ENCODE results near the gene UBA1. TPM values are rescaled to one million over a fixed set of nuclear protein-coding genes. Genes with fewer than 3 reads are reported as not detected.

Gene UBA1
- total RNA-seq, 1 donor from 2014 or later: 126 TPM

- DNase-seq: no peak
Measured at GRCh38 chrX:47214435-47215077, 20.9 kb downstream of the UBA1 start.

- DNase-seq: no peak
Measured at GRCh38 chrX:47215291-47215900, 21.8 kb downstream of the UBA1 start.

- no peak for DNase-seq
Measured at GRCh38 chrX:47216393-47216925, 22.8 kb downstream of the UBA1 start.

DNA sequence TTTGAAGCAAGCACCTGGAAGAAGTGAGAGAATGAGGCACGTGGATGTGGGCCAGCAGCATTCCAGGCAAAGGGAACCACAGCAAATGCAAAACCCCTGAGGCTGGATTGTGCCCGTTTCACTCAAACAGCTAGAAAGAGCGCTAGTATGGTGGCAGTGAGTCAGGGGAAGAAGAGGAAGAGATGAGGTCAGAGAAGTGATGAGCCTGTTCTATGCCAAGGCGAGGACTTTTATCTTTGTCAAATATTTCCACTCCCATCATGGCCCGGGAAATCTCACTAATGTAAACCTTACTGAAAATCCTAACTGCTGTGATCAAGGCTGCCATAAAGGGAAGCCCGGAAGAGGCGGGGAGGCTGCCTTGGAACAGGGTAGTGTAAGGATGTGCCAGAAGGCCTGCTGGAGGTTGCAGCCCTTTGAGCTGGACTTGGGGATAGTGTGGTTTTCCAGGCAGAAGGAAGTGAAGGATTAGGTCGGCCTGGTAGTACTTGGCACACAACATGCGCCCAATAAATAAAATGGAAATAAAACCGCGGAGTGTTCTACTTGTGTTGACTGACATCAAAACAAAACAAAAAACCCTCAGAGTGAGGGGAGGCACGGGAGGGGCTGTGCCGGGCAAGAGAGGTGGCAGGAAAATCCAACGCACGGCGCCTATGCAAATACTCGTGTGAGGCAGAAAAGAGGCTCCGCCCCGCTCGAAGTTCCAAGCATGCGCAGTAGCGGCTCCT is 23.7 kb downstream of the UBA1 start:
- peak; percentile 52 for DNase-seq

DNA sequence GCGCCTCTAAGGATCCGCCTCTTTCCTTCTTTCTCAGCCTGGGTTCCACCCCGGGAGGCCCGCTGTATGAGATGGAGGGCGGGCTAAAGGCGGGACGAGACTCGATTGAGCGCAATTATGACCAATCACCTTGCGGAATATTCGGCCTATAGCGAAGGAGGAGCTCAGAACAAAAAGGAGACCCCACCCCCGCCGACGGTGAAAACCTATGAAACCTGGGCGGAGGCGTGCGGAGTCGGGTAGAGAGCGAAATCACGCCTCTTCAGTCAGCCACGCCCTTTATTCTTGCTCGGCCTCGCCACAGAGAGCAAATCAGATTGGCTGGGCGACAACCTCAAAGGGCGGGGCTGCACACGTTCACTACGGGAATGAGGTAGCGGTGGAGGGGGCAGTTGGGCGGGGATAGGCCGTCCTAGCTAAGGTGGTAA is 24.2 kb downstream of the UBA1 start:
- DNase-seq: peak; percentile 97

- DNase-seq: peak; percentile 79
Measured at GRCh38 chrX:47218280-47218919, 24.8 kb downstream of the UBA1 start, which contains the start of gene CDK16. TSS of gene CDK16 (plus strand) at chrX:47218681. CDS start at chrX:47223558, 4,877 bp downstream.

DNA sequence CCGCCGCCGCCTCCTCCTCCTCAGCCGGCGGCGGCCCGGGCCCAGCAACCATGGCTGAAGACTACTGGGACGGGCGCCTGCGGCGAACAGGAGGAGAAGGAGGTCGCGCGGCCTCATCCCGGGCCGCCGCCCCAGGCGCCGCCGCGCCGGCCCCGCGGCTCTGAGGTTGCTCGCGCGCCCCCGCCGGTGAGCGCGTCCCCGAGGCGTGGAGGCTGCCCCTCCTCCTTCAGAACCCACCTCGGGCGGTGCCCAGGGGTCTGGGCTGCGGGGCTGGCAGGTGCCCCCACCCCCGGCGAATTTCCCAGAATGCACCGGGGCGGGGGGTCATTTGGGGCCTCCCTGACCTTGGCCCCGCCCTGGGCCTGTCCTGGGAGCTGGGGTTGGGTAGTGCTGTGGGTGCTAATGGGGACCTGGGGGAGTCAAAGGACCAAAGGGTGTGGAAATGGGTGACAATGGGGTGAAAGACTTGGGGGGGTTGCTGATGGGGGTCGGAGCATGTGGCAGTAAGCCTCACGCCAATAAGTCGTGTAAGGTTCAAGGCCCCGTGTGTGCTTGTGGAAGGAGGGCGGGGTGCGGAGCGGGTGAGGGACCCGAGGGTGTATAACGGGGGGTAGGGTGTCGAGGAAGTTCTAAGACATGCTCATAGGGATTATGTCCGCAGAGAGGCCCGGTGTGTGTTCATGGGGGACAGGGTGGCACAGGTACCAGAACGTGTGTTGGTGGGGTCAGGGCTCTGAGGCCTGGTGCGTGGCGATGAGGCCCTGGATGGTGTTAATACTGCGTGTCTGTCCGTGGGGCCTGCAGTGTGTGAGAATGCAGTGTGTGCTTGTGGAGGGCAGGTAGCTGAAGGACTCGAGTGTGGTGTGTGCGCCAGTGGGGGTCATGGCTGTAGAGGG is 25.5 kb downstream of the UBA1 start:
- DNase-seq: peak; percentile 36

- peak; percentile 13 for DNase-seq
Measured at GRCh38 chrX:47221756-47222155, 28.1 kb downstream of the UBA1 start.

DNA sequence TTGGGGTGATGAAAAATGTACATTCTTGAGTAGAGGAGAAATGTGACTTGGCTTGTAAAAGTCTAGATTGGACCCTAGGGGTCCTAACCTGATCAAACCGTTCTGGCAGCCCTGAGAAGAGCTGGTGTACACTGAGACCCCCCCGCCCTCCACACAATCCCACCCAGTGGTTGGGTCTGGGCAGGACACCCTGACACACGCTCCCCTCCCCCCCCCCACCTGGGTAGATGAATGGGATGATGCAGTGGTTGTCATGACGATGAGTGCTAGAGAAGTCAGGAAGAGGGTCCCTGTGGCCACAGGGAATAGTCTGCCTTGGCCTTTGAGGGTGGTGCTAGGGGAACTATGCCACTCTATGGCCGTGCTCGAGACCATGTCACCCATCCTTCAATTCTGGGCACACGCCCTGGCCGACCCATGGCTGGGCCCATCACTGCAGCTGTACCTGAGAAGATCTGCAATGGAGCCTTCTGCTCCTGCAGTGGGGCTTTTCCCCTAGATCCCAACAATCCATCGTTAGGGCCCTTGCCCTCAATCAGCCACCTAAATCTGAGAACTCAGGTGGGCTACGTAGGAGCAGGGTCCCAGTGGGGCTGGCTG is 29.2 kb downstream of the UBA1 start:
- DNase-seq: no peak

- no peak for DNase-seq
Measured at GRCh38 chrX:47223476-47224250, 30.0 kb downstream of the UBA1 start.

DNA sequence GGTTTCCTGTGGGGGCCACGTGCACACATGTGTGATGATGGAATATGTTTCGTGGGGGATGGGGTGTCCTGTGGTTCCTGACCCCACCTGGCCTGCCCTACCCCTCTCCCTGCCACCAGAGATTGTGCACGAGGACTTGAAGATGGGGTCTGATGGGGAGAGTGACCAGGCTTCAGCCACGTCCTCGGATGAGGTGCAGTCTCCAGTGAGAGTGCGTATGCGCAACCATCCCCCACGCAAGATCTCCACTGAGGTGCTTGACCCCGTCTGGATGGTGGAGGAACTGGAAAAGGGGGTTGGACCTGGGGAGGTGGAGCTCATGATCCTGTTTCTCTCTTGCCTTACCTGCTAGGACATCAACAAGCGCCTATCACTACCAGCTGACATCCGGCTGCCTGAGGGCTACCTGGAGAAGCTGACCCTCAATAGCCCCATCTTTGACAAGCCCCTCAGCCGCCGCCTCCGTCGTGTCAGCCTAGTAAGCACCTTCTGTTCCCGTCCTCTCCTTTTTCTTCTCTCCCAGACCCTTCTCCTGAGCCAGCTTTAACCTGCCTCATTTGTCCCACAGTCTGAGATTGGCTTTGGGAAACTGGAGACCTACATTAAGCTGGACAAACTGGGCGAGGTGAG is 30.8 kb downstream of the UBA1 start:
- no peak for DNase-seq

DNA sequence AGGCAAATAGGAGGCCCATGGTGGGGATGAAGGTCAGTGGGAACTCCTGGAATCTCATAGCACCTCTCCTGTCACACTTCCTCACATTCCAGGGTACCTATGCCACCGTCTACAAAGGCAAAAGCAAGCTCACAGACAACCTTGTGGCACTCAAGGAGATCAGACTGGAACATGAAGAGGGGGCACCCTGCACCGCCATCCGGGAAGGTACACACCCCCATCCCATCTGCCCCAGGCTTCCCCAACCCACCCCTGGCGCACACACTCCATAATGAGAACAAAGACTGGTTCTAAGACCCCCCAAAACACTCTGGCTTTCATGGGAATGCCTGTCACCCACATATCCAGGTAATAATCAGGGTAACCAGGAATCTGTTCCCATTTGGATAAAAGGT is 31.3 kb downstream of the UBA1 start:
- no peak for DNase-seq

DNA sequence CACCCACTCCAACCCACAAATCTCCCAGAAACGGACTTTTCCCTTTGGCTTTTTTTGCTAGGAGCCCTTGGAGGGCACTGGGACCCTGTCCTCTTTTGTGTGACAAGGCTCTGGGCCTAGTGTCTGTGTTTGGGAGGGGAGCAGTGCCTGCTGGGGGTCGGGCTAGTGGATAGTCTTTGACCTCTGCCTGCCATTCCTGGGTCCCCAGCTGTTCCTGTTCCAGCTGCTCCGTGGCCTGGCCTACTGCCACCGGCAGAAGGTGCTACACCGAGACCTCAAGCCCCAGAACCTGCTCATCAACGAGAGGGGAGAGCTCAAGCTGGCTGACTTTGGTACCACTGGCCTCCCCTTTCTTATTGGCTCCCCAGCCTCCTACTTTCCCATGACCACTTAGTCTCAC is 32.4 kb downstream of the UBA1 start:
- DNase-seq: no peak

GRCh38 chrX:47226531-47227333 is 33.1 kb downstream of the UBA1 start:
- DNase-seq: no peak

DNA sequence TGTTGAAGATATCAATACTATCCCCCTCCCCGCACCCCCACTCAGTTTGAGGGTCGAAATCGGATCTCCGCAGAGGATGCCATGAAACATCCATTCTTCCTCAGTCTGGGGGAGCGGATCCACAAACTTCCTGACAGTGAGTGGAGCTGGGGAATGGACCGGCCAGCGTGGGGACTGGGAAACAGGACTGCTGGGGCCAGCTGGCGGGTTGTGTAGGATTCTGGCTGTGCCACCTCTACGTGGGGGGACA is 33.6 kb downstream of the UBA1 start:
- no peak for DNase-seq

- no peak for DNase-seq
Measured at GRCh38 chrX:47228550-47229270, 35.1 kb downstream of the UBA1 start.

GRCh38 chrX:47229427-47229826 is 35.8 kb downstream of the UBA1 start:
- DNase-seq: no peak

GRCh38 chrX:47230136-47230868 is 36.7 kb downstream of the UBA1 start:
- no peak for DNase-seq
